UCSD-AML1 (cell line): ENCODE measurements around the gene GPC5.

Source experiments
- DNase-seq: peaks from one replicate; lab custom pipeline; 2025; ENCODE audit not compliant: unreplicated experiment; lab: John Stamatoyannopoulos, UW

Gene GPC5

GRCh38 chr13:91946498-91947070 is 548.2 kb downstream of the GPC5 start:
- DNase-seq, result no peak

GRCh38 chr13:91948736-91949135 is 550.3 kb downstream of the GPC5 start:
- no peak for DNase-seq

- DNase-seq, result no peak
Observed at GRCh38 chr13:91950803-91951202, 552.4 kb downstream of the GPC5 start.

GRCh38 chr13:91955546-91956355 is 557.3 kb downstream of the GPC5 start:
- DNase-seq, result no peak

GRCh38 chr13:91960947-91961346 is 562.5 kb downstream of the GPC5 start:
- DNase-seq, result no peak

- DNase-seq, result no peak
Observed at GRCh38 chr13:91962946-91963345, 564.5 kb downstream of the GPC5 start.

- no peak for DNase-seq
Observed at GRCh38 chr13:91965511-91965910, 567.1 kb downstream of the GPC5 start.

GRCh38 chr13:91978571-91978970 is 580.1 kb downstream of the GPC5 start:
- DNase-seq, result no peak

GRCh38 chr13:91986761-91987483 is 588.5 kb downstream of the GPC5 start:
- DNase-seq, result no peak

- DNase-seq, result no peak
Observed at GRCh38 chr13:91988331-91988730, 589.9 kb downstream of the GPC5 start.

GRCh38 chr13:92012787-92013186 is 614.4 kb downstream of the GPC5 start:
- DNase-seq, result no peak

GRCh38 chr13:92017737-92018136 is 619.3 kb downstream of the GPC5 start:
- no peak for DNase-seq

- no peak for DNase-seq
Observed at GRCh38 chr13:92028695-92029094, 630.3 kb downstream of the GPC5 start.

- DNase-seq, result no peak
Observed at GRCh38 chr13:92029641-92030040, 631.2 kb downstream of the GPC5 start.

GRCh38 chr13:92038905-92039304 is 640.5 kb downstream of the GPC5 start:
- no peak for DNase-seq

GRCh38 chr13:92042522-92042921 is 644.1 kb downstream of the GPC5 start:
- no peak for DNase-seq

- DNase-seq, result no peak
Observed at GRCh38 chr13:92044351-92044750, 645.9 kb downstream of the GPC5 start.

GRCh38 chr13:92054389-92054788 is 656.0 kb downstream of the GPC5 start:
- DNase-seq, result no peak

- no peak for DNase-seq
Observed at GRCh38 chr13:92074658-92075057, 676.2 kb downstream of the GPC5 start.

- no peak for DNase-seq
Observed at GRCh38 chr13:92097337-92097903, 699.0 kb downstream of the GPC5 start.

- no peak for DNase-seq
Observed at GRCh38 chr13:92101801-92102200, 703.4 kb downstream of the GPC5 start.

- DNase-seq, result no peak
Observed at GRCh38 chr13:92103689-92104153, 705.3 kb downstream of the GPC5 start.
